Activated B cell treated with CpG ODN at 0.5 μM for 24 hours (primary cell): ENCODE results near the gene RTTN. TPM values are rescaled to one million over a fixed set of nuclear protein-coding genes. Genes with fewer than 3 reads are reported as not detected.

ENCODE experiments used
- ATAC-seq: fragments of 200-7000 bp; cut with Tn5 transposase; one replicate; pipeline ENCODE4 v1.10.0; 2021; ENCODE audit warnings: low read depth, mild to moderate bottlenecking, moderate library complexity
- CTCF ChIA-PET: fragments of 350-600 bp; sonication (Branson Sonifier 250); formaldehyde crosslinking; loops from one replicate; lab custom pipeline; 2021; ENCODE audit warnings: antibody characterized with exemption; lab: Charles Lee
- POLR2A ChIA-PET: fragments of 350-600 bp; sonication (Branson Sonifier 250); formaldehyde crosslinking; loops from one replicate; lab custom pipeline; 2021; ENCODE audit warnings: antibody characterized with exemption; lab: Charles Lee
- DNase-seq: peaks from one replicate; pipeline ENCODE4 v3.0.0; 2022
- H3K27ac Mint-ChIP-seq: one replicate; pipeline ENCODE4 v1.8.0; 2020; ENCODE audit warnings: mixed read lengths
- H3K27me3 Mint-ChIP-seq: one replicate; pipeline ENCODE4 v1.8.0; 2021; ENCODE audit warnings: mixed read lengths
- H3K36me3 Mint-ChIP-seq: one replicate; pipeline ENCODE4 v1.8.0; 2021; ENCODE audit warnings: low read depth, mixed read lengths
- H3K4me1 Mint-ChIP-seq: one replicate; pipeline ENCODE4 v1.8.0; 2021; ENCODE audit warnings: mixed read lengths
- H3K4me3 Mint-ChIP-seq: one replicate; pipeline ENCODE4 v1.8.0; 2020; ENCODE audit warnings: mild to moderate bottlenecking, mixed read lengths
- H3K9me3 Mint-ChIP-seq: one replicate; pipeline ENCODE4 v1.8.0; 2020; ENCODE audit warnings: mixed read lengths
- CTCF ChIP-seq: fragments of 200-600 bp; IDR thresholded peaks from one replicate; pipeline ENCODE4 v1.8.0; 2022; ENCODE audit warnings: antibody characterized with exemption, mild to moderate bottlenecking
- intact Hi-C: fragments of 100-400 bp; cut with micrococcal nuclease; formaldehyde crosslinking; loops from one replicate; pipeline ENCODE4 v1.15.1; 2024
- total RNA-seq: library from RNA; stranded (reverse); gene quantifications from 2 replicates; pipeline ENCODE4 v1.2.3, GENCODE V29; 2022

Gene RTTN
- total RNA-seq, 1 donor from 2014 or later, result 25.9 TPM

DNA sequence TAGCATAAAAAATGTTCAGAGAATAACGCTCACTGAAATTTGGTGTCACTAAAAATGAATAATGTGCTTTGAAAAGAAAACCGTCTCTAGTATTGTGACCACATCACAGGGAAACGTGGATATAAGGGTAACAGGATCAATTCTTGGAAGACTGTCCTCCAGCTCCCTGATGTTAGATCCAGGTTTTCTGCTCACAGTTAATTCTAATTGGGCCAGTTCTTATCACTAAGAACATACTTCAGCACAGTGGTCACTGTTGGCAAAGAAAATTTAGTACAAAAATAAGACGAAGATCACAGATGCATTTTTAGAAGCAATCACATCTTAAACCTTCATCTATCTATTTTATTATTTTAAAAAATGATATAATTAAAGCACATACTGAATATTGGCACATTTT is 200.8 kb downstream of the RTTN start:
- Mint-ChIP-seq H3K36me3 (peaks cover 68% of the 10 kb centered on the region), H3K27ac (no peak overlapping the region), H3K4me1 (no peaks in the 10 kb centered on the region), H3K27me3 (no peaks in the 10 kb centered on the region), H3K4me3 (no peak overlapping the region), H3K9me3 (peaks cover 2% of the 10 kb centered on the region)
- ChIA-PET CTCF (no interaction called here), POLR2A (no interaction called here)
- no peak for TF ChIP-seq CTCF
- DNase-seq, result no peak
- no peak for ATAC-seq
- intact Hi-C loops, result loop anchor here (5.0 kb wide), 1 partner anchor 47 kb away; no protein-coding TSS in a partner anchor

GRCh38 chr18:69999656-70000055 is 205.8 kb downstream of the RTTN start:
- TF ChIP-seq CTCF, result no peak
- Mint-ChIP-seq H3K36me3 (peaks cover 60% of the 10 kb centered on the region), H3K27ac (no peak overlapping the region), H3K4me1 (no peaks in the 10 kb centered on the region), H3K27me3 (no peaks in the 10 kb centered on the region), H3K9me3 (no peaks in the 10 kb centered on the region), H3K4me3 (no peak overlapping the region)
- ChIA-PET CTCF (no interaction called here), POLR2A (no interaction called here)
- intact Hi-C loops, result loop anchor here (5.0 kb wide), 1 partner anchor 42 kb away; no protein-coding TSS in a partner anchor
- ATAC-seq, result no peak
- no peak for DNase-seq

DNA sequence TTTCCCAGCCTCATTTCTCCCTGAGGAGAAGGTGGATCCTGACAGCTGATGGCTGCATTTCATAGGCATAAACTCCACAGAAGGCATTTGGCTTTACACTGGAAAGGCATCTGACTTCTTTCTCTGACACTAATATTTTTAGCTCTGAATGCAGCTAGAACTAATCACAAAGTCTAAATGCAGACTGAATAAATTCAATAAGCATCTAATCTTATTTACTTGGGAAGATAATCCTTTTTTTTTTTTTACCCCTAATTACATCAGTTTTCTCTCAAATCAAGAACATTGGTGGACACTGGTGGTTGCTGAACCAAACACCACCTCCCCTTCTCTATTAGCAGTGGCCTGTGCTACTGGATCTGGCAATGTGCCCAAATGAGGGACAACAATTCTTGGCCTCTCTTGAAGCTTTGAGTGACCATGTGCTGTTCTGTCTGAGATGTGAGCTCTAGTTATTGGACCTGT is 206.9 kb downstream of the RTTN start:
- H3K4me1 Mint-ChIP-seq, result no peaks in the 10 kb centered on the region
- no peak for TF ChIP-seq CTCF
- DNase-seq, result no peak
- no peak for ATAC-seq
- H3K27ac Mint-ChIP-seq, result no peak overlapping the region
- intact Hi-C loops, result no loop called here
- H3K4me3 Mint-ChIP-seq, result no peak overlapping the region
- H3K9me3 Mint-ChIP-seq, result no peaks in the 10 kb centered on the region
- no peaks in the 10 kb centered on the region for H3K27me3 Mint-ChIP-seq
- H3K36me3 Mint-ChIP-seq, result peaks cover 54% of the 10 kb centered on the region
- CTCF ChIA-PET, result no interaction called here
- POLR2A ChIA-PET, result no interaction called here

- ATAC-seq (no peak), DNase-seq (no peak)
- Mint-ChIP-seq H3K4me3 (no peak overlapping the region), H3K27ac (no peak overlapping the region), H3K4me1 (no peaks in the 10 kb centered on the region), H3K36me3 (peaks cover 57% of the 10 kb centered on the region), H3K27me3 (no peaks in the 10 kb centered on the region), H3K9me3 (peaks cover 2% of the 10 kb centered on the region)
- POLR2A ChIA-PET, result no interaction called here
- intact Hi-C loops, result no loop called here
- no peak for TF ChIP-seq CTCF
- CTCF ChIA-PET, result no interaction called here
Measured at GRCh38 chr18:69996951-69997798, 208.3 kb downstream of the RTTN start.

- Mint-ChIP-seq H3K27me3 (no peaks in the 10 kb centered on the region), H3K9me3 (peaks cover 8% of the 10 kb centered on the region), H3K27ac (no peak overlapping the region), H3K4me1 (no peaks in the 10 kb centered on the region), H3K4me3 (no peak overlapping the region), H3K36me3 (peaks cover 56% of the 10 kb centered on the region)
- DNase-seq (no peak), ATAC-seq (no peak)
- ChIA-PET POLR2A (no interaction called here), CTCF (no interaction called here)
- intact Hi-C loops, result no loop called here
- TF ChIP-seq CTCF, result no peak
Measured at GRCh38 chr18:69996417-69996816, 209.1 kb downstream of the RTTN start.
